Thoracic aorta (tissue), 2 donors: ENCODE results near the gene TESMIN. TPM values are rescaled to one million over a fixed set of nuclear protein-coding genes. Genes with fewer than 3 reads are reported as not detected.

ENCODE experiments used
- ATAC-seq: fragments of 150-250 bp; one replicate; pipeline ENCODE4 v1.8.0; 2017; ENCODE audit warnings: low read depth; ENCODE audit not compliant: insufficient number of reproducible peaks, low FRiP score
- DNase-seq: peaks from one replicate; pipeline ENCODE4 v3.0.0-alpha.2; 2020; ENCODE audit warnings: low spot score
- H3K27ac ChIP-seq, 2 donors: fragments of 200-600 bp; sonication (generic); 1 replicate in 1 of 2; 2 replicates in 1 of 2; pipeline ENCODE4 v1.5.1; 2016; ENCODE audit warnings: mild to moderate bottlenecking in 2 of 2, moderate library complexity in 2 of 2
- H3K27me3 ChIP-seq: fragments of 200-600 bp; sonication (generic); replicated peaks from 2 replicates; pipeline ENCODE4 v1.6.0; 2016; ENCODE audit warnings: mild to moderate bottlenecking; ENCODE audit not compliant: insufficient read depth
- H3K36me3 ChIP-seq: fragments of 200-600 bp; sonication (generic); one replicate; pipeline ENCODE4 v1.5.1; 2016
- H3K4me1 ChIP-seq, 2 donors: fragments of 200-600 bp; sonication (generic); 1 replicate in 1 of 2; 2 replicates in 1 of 2; pipeline versions ENCODE4 v1.5.1 to v1.6.0; 2016; ENCODE audit warnings: low read depth in 2 of 2, mild to moderate bottlenecking in 1 of 2; ENCODE audit not compliant: control insufficient read depth in 1 of 2
- H3K4me3 ChIP-seq: fragments of 200-600 bp; sonication (generic); 2 replicates; pipeline ENCODE4 v1.5.1; 2016; ENCODE audit warnings: mild to moderate bottlenecking
- H3K9me3 ChIP-seq: fragments of 200-600 bp; sonication (generic); 2 replicates; pipeline ENCODE4 v1.5.1; 2016
- CTCF ChIP-seq: fragments of 200-600 bp; sonication (generic); IDR thresholded peaks from one replicate; pipeline ENCODE4 v1.5.1; 2019; ENCODE audit warnings: antibody characterized with exemption
- total RNA-seq, 2 donors: library from RNA; depleted of rRNA; stranded (reverse); fragments of >200 nt; gene quantifications; one replicate each; pipeline versions ENCODE4 v1.1.0 to v1.2.3, GENCODE V29; 2016

Gene TESMIN
- total RNA-seq, 2 donors from 2014 or later = 2.8 TPM; not detected in 1

GRCh38 chr11:68743539-68743938, 7.8 kb downstream of the TESMIN start:
- TF ChIP-seq CTCF = no peak
- H3K27ac ChIP-seq = no peak overlapping the region
- ATAC-seq = no peak
- no peak for DNase-seq
- H3K4me1 ChIP-seq = no peaks in the 10 kb centered on the region
- no peaks in the 10 kb centered on the region for H3K9me3 ChIP-seq
- H3K36me3 ChIP-seq = no peaks in the 10 kb centered on the region
- no peaks in the 10 kb centered on the region for H3K27me3 ChIP-seq
- H3K4me3 ChIP-seq = no peak overlapping the region

GRCh38 chr11:68741463-68741862, 9.9 kb downstream of the TESMIN start:
- H3K9me3 ChIP-seq = no peaks in the 10 kb centered on the region
- no peak overlapping the region for H3K4me3 ChIP-seq
- no peak for TF ChIP-seq CTCF
- no peak for DNase-seq
- no peaks in the 10 kb centered on the region for H3K27me3 ChIP-seq
- H3K36me3 ChIP-seq = no peaks in the 10 kb centered on the region
- no peak overlapping the region for H3K27ac ChIP-seq
- H3K4me1 ChIP-seq = no peaks in the 10 kb centered on the region
- no peak for ATAC-seq

- H3K4me3 ChIP-seq = no peak overlapping the region
- ATAC-seq (no peak), DNase-seq (no peak)
- H3K27ac ChIP-seq = no peak overlapping the region
- no peaks in the 10 kb centered on the region for H3K9me3 ChIP-seq
- TF ChIP-seq CTCF = no peak
- no peaks in the 10 kb centered on the region for H3K27me3 ChIP-seq
- no peaks in the 10 kb centered on the region for H3K36me3 ChIP-seq
- H3K4me1 ChIP-seq = no peaks in the 10 kb centered on the region
Measured at GRCh38 chr11:68735646-68736045, 15.7 kb downstream of the TESMIN start.

- no peaks in the 10 kb centered on the region for H3K4me1 ChIP-seq
- H3K36me3 ChIP-seq = no peaks in the 10 kb centered on the region
- TF ChIP-seq CTCF = no peak
- DNase-seq (no peak), ATAC-seq (no peak)
- no peaks in the 10 kb centered on the region for H3K9me3 ChIP-seq
- no peaks in the 10 kb centered on the region for H3K27me3 ChIP-seq
- H3K4me3 ChIP-seq = no peak overlapping the region
- no peak overlapping the region for H3K27ac ChIP-seq
Measured at GRCh38 chr11:68735125-68735524, 16.2 kb downstream of the TESMIN start.

- H3K9me3 ChIP-seq = no peaks in the 10 kb centered on the region
- no peak for DNase-seq
- H3K27me3 ChIP-seq = no peaks in the 10 kb centered on the region
- no peaks in the 10 kb centered on the region for H3K36me3 ChIP-seq
- H3K4me1 ChIP-seq = no peaks in the 10 kb centered on the region
- no peak overlapping the region for H3K4me3 ChIP-seq
- H3K27ac ChIP-seq = no peak overlapping the region
- TF ChIP-seq CTCF = no peak
- no peak for ATAC-seq
Measured at GRCh38 chr11:68734111-68734510, 17.2 kb downstream of the TESMIN start.
